ENCODE results near the gene TENM4.
"Not testable (repeated sequence)": the region's sequence is repeated elsewhere in the genome, so short reads cannot be mapped to it uniquely, and the experiment has no call there.

Gene TENM4

GRCh38 chr11:78993802-78994430 is 446.9 kb downstream of the TENM4 start:
- in situ Hi-C loops (cut with MboI; ENCODE audit: low sequenced_read_pairs) = no loop called here

GRCh38 chr11:78991681-78992080 is 449.1 kb downstream of the TENM4 start:
- in situ Hi-C loops (cut with MboI; ENCODE audit: low sequenced_read_pairs) = no loop called here

GRCh38 chr11:78990261-78990660 is 450.6 kb downstream of the TENM4 start:
- in situ Hi-C loops (cut with MboI; ENCODE audit: low sequenced_read_pairs) = no loop called here

- in situ Hi-C loops (cut with MboI; ENCODE audit: low sequenced_read_pairs) = no loop called here
Measured at GRCh38 chr11:78987748-78988147, 453.1 kb downstream of the TENM4 start.

GRCh38 chr11:78986305-78986704 is 454.5 kb downstream of the TENM4 start:
- in situ Hi-C loops (cut with MboI; ENCODE audit: low sequenced_read_pairs) = no loop called here

- in situ Hi-C loops (cut with MboI; ENCODE audit: low sequenced_read_pairs) = no loop called here
Measured at GRCh38 chr11:78985663-78986062, 455.2 kb downstream of the TENM4 start.

GRCh38 chr11:78982473-78982872 is 458.4 kb downstream of the TENM4 start:
- in situ Hi-C loops (cut with MboI; ENCODE audit: low sequenced_read_pairs) = no loop called here

GRCh38 chr11:78981153-78981552 is 459.7 kb downstream of the TENM4 start:
- in situ Hi-C loops (cut with MboI; ENCODE audit: low sequenced_read_pairs) = no loop called here

- in situ Hi-C loops (cut with MboI; ENCODE audit: low sequenced_read_pairs) = no loop called here
Measured at GRCh38 chr11:78978831-78979230, 462.0 kb downstream of the TENM4 start.

- in situ Hi-C loops (cut with MboI; ENCODE audit: low sequenced_read_pairs) = not testable (repeated sequence)
Measured at GRCh38 chr11:78977848-78978247, 463.0 kb downstream of the TENM4 start.

GRCh38 chr11:78977009-78977408 is 463.8 kb downstream of the TENM4 start:
- in situ Hi-C loops (cut with MboI; ENCODE audit: low sequenced_read_pairs) = no loop called here

GRCh38 chr11:78975081-78975480 is 465.7 kb downstream of the TENM4 start:
- in situ Hi-C loops (cut with MboI; ENCODE audit: low sequenced_read_pairs) = no loop called here

- in situ Hi-C loops (cut with MboI; ENCODE audit: low sequenced_read_pairs) = no loop called here
Measured at GRCh38 chr11:78973876-78974275, 467.0 kb downstream of the TENM4 start.

- in situ Hi-C loops (cut with MboI; ENCODE audit: low sequenced_read_pairs) = no loop called here
Measured at GRCh38 chr11:78972590-78972989, 468.2 kb downstream of the TENM4 start.

- in situ Hi-C loops (cut with MboI; ENCODE audit: low sequenced_read_pairs) = no loop called here
Measured at GRCh38 chr11:78972177-78972576, 468.7 kb downstream of the TENM4 start.

- in situ Hi-C loops (cut with MboI; ENCODE audit: low sequenced_read_pairs) = no loop called here
Measured at GRCh38 chr11:78967811-78968210, 473.0 kb downstream of the TENM4 start.

- in situ Hi-C loops (cut with MboI; ENCODE audit: low sequenced_read_pairs) = no loop called here
Measured at GRCh38 chr11:78965432-78965831, 475.4 kb downstream of the TENM4 start.

GRCh38 chr11:78961937-78962701 is 478.7 kb downstream of the TENM4 start:
- in situ Hi-C loops (cut with MboI; ENCODE audit: low sequenced_read_pairs) = no loop called here

- in situ Hi-C loops (cut with MboI; ENCODE audit: low sequenced_read_pairs) = no loop called here
Measured at GRCh38 chr11:78961247-78961646, 479.6 kb downstream of the TENM4 start.

- in situ Hi-C loops (cut with MboI; ENCODE audit: low sequenced_read_pairs) = no loop called here
Measured at GRCh38 chr11:78958444-78958843, 482.4 kb downstream of the TENM4 start.

- in situ Hi-C loops (cut with MboI; ENCODE audit: low sequenced_read_pairs) = no loop called here
Measured at GRCh38 chr11:78957476-78958245, 483.2 kb downstream of the TENM4 start.

GRCh38 chr11:78954696-78955095 is 486.1 kb downstream of the TENM4 start:
- in situ Hi-C loops (cut with MboI; ENCODE audit: low sequenced_read_pairs) = no loop called here
